Measurements from ENCODE around the gene KIF3A.

KIF3A gene

GRCh38 chr5:132661231-132662003, 75.9 kb downstream of the KIF3A start:
- DNase-seq: no peak

GRCh38 chr5:132659598-132660493, 77.5 kb downstream of the KIF3A start:
- DNase-seq: no peak

- no peak for DNase-seq
These were observed 78.7 kb downstream of the KIF3A start for GRCh38 chr5:132658381-132659302.

GRCh38 chr5:132657676-132658380, 79.5 kb downstream of the KIF3A start, which contains the start of gene IL13:
Gene IL13, plus strand, starts transcription at chr5:132658173. Its CDS starts 14 bp downstream, at chr5:132658187.
- DNase-seq: no peak

- DNase-seq: no peak
These were observed 80.5 kb downstream of the KIF3A start for GRCh38 chr5:132656774-132657355.

- DNase-seq: no peak
These were observed 81.2 kb downstream of the KIF3A start for GRCh38 chr5:132655821-132656773.

- no peak for DNase-seq
These were observed 83.6 kb downstream of the KIF3A start for GRCh38 chr5:132653716-132654115.

- DNase-seq: no peak
These were observed 85.4 kb downstream of the KIF3A start for GRCh38 chr5:132651838-132652469.

GRCh38 chr5:132648355-132648754, 89.0 kb downstream of the KIF3A start:
- DNase-seq: no peak

- no peak for DNase-seq
These were observed 89.9 kb downstream of the KIF3A start for GRCh38 chr5:132647473-132647872.

- no peak for DNase-seq
These were observed 90.6 kb downstream of the KIF3A start for GRCh38 chr5:132646583-132647266.

GRCh38 chr5:132644177-132644576, 93.2 kb downstream of the KIF3A start:
- DNase-seq: no peak
